GM19452 (cell line): ENCODE measurements around the gene FSTL5.

Source experiments
- ATAC-seq: cut with Tn5 transposase; IDR thresholded peaks from one replicate; pipeline ENCODE4 v1.9.1; 2021; ENCODE audit not compliant: unreplicated experiment

FSTL5 gene

DNA sequence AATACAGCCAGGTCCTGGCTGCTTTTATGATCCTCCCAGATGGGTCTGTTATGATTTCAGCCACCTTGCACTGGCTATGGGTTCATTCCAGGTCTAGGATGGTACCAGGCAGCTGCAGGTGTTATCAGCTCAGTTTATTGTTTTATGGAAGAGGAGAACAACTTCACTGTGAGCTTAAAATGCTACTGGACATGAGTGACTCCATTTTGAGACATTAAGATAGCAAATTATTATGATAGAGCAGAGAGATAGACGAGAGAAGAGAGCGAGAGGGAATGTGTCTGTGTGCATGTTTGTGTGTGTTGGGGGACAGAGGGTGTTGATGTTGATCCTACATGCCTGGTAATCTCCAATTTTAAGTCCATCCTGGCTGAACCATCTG lies 820.2 kb downstream of the FSTL5 start:
- no peak for ATAC-seq

DNA sequence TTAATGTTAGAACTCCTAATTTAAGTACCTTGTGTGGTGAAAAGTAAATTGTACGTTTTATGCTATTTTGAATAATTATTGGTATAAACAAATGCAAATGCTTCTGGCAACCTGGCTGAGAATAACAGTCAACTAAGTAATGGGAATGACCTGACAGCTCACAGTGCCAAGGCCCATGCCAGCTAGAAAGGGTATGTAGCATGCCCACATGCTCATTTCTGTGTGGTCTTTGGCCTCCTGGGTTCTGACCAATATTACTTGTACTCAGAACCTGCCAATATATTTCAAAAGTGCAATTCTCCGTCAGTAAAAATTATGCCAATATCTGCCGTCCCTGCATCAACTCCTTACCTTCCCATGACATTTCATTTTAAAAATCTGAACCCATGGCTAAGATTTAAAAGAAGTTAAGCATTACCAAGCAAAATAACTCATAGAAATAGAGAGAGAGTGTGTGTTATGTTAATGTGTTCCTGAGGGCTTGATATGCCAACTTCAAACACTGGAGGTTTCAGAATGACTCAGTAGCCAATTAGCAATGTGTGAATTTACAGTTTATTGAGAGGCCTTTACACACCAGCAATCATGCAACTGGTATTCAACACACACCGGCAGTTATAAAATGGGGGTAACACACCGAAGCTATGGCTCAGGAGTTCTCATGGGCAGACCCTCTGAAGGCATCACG lies 820.8 kb downstream of the FSTL5 start:
- ATAC-seq = no peak

DNA sequence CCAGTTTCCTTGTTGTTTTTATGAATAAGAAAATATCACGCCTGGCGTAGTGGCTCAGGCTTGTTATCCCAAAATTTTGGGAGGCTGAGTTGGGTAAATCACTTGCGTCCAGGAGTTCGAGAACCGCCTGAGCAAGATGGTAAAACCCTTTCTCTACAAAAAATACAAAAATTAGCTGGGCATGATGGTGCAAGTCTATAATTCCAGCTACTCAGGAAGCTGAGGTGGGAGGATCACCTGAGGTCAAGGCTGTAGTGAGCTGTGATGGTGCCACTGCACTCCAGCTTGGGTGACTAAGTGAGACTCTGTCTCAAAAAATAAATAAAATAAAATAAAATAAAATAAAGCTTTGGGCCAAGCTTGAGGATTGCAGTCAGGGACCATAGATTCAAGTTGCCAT lies 827.2 kb downstream of the FSTL5 start:
- ATAC-seq = no peak

DNA sequence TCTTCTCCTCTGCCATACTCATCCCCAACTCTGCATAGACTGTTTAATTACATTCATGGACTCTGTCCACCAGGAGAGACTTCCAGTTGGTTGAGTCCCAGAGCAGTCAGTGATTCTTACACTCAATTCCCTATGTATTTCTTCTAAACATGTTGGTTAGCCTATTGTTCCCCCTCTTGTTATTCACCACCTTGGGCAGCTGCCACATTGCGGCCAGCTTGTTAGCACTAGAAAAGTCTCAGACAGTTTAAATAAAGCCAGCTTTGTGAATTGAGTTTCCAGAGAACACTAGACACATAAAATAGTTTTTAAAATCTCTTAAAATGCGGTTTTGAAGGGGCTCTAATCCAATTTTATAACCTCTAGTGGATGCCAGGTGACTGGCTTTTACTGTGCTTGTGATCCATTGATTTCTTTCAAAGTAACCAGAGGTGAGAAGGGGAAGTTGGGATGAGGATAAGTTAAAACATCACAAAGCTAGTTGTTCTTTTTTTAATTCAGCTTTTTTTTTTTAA lies 827.7 kb downstream of the FSTL5 start:
- ATAC-seq = no peak
